Bronchial epithelial cell (primary cell): ENCODE measurements around the gene USP8. TPM values are rescaled to one million over a fixed set of nuclear protein-coding genes. Genes with fewer than 3 reads are reported as not detected.
"Not testable (repeated sequence)": the region's sequence is repeated elsewhere in the genome, so short reads cannot be mapped to it uniquely, and the experiment has no call there.

Experiments
- DNase-seq: peaks from one replicate; pipeline ENCODE4 v3.0.0-alpha.2; 2010; ENCODE audit warnings: low read depth
- FAIRE-seq: peaks from 2 replicates; lab custom pipeline; 2011; peaks lifted over from hg19 to GRCh38; lab: Jason Lieb, UNC
- H3K27me3 ChIP-seq: 2 replicates; pipeline ENCODE4 v1.5.1; 2011; ENCODE audit warnings: low read length; ENCODE audit not compliant: control insufficient read depth, insufficient read depth
- H3K36me3 ChIP-seq: 2 replicates; pipeline ENCODE4 v1.5.1; 2011; ENCODE audit warnings: low read length; ENCODE audit not compliant: control insufficient read depth, insufficient read depth
- H3K4me3 ChIP-seq: 2 replicates; pipeline ENCODE4 v1.5.1; 2011; ENCODE audit warnings: mild to moderate bottlenecking, low read depth, low read length, control low read depth
- CTCF ChIP-seq: IDR thresholded peaks from 2 replicates; pipeline ENCODE4 v1.5.1; 2011; ENCODE audit warnings: mild to moderate bottlenecking, moderate library complexity, low read length, control low read depth, inconsistent platforms; ENCODE audit not compliant: insufficient read depth, severe bottlenecking
- total RNA-seq: library from RNA; depleted of rRNA; stranded (reverse); fragments of >200 nt; gene quantifications from 2 replicates; pipeline ENCODE4 v1.2.1, GENCODE V29; 2014

USP8 gene
- total RNA-seq, 1 donor from 2014 or later, result 30.8 TPM

GRCh38 chr15:50487287-50487686 lies 63.1 kb downstream of the USP8 start:
- peaks cover 5% of the 10 kb centered on the region for H3K36me3 ChIP-seq
- no peaks in the 10 kb centered on the region for H3K27me3 ChIP-seq
- DNase-seq, result no peak
- TF ChIP-seq CTCF, result no peak
- no peak for FAIRE-seq
- no peak overlapping the region for H3K4me3 ChIP-seq

DNA sequence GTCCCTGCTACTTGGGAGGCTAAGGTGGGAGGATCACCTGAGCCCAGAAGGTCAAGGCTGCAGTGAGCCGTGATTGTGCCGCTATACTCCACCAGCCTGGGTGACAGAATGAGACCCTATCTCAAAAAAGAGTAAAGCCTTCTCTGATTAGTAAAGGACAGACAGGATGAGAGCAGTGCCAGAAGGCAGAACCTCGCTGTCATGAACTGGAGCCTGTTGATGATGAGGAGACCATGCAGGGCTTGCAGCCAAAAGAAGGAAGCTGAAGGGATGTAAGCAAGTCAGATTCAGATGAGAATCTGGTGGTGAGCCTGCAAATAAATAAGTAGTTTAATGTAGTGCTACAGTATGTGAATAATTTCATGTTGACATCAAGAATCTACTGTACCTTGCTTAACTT lies 69.4 kb downstream of the USP8 start:
- FAIRE-seq (no peak), DNase-seq (no peak)
- Histone ChIP-seq H3K36me3 (peaks cover 10% of the 10 kb centered on the region), H3K4me3 (no peak overlapping the region), H3K27me3 (no peaks in the 10 kb centered on the region)
- TF ChIP-seq CTCF, result no peak

GRCh38 chr15:50494547-50494946 lies 70.3 kb downstream of the USP8 start:
- not testable (repeated sequence) for H3K4me3 ChIP-seq, FAIRE-seq, DNase-seq, H3K27me3 ChIP-seq
- peaks cover 11% of the 10 kb centered on the region for H3K36me3 ChIP-seq

DNA sequence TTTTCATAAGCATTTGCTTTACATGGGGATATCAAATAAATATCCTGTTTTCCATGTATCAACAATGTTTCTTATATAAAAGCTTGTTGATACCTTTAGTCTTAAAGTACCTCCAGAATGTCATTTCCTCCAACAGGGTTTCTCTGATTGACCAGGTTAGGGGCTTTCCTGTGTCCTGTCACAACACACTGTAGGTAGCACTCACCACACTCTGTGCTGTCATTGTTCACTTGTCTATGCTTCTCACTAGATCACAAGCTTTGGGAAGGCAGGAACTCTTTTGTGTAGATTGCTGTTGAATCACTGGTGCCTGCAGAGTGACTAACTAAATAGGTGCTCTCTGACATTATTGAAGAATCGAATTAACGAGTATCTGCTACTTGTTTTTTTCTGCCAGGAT lies 72.5 kb downstream of the USP8 start:
- Histone ChIP-seq H3K4me3 (no peak overlapping the region), H3K27me3 (no peaks in the 10 kb centered on the region), H3K36me3 (peaks cover 9% of the 10 kb centered on the region)
- DNase-seq, result no peak
- no peak for TF ChIP-seq CTCF
- no peak for FAIRE-seq

DNA sequence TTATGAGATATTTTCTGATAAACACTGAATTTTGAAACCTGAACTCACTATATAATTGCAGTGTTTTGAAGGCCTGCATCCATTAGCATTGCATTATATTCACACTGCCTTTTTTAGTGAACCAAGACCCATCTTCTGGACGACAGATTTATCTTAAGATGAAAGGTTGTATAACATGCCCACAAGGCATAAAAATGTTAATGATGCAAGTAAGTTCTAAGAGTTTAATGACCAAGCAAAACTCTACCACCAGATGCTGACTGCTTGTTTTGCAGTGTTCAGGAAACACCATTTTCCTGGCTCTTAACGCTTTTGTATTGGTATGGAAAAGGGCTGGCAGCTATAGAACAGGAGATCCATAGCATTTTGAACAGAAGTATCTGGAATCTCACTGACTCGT lies 76.1 kb downstream of the USP8 start:
- no peak for FAIRE-seq
- no peaks in the 10 kb centered on the region for H3K27me3 ChIP-seq
- H3K4me3 ChIP-seq, result no peak overlapping the region
- no peak for DNase-seq
- no peak for TF ChIP-seq CTCF
- peaks cover 3% of the 10 kb centered on the region for H3K36me3 ChIP-seq

DNA sequence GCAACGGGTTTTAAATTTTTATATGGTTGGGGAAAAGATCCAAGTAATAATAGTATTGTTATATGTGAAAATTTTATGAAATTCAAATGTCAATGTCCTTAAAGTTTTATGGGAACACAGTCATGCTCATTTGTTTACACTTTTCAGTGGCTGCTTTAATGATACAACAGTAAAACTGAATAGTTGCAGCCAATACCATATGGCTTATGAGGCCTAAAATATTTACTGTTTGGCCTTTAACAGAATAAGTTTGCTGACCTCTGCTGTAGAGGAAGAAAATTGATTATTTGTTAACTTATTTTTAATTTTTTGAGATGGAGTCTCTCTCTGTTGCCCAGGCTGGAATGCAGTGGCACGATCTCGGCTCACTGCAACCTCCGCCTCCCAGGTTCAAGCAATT lies 77.6 kb downstream of the USP8 start:
- FAIRE-seq (no peak), DNase-seq (no peak)
- Histone ChIP-seq H3K36me3 (peaks cover 3% of the 10 kb centered on the region), H3K27me3 (no peaks in the 10 kb centered on the region), H3K4me3 (no peak overlapping the region)
- no peak for TF ChIP-seq CTCF
